ENCODE measurements around the gene ZNF639. TPM values are rescaled to one million over a fixed set of nuclear protein-coding genes. Genes with fewer than 3 reads are reported as not detected.

ZNF639 gene
- total RNA-seq, 1 experiment from 2014 or later: 44.1 TPM

DNA sequence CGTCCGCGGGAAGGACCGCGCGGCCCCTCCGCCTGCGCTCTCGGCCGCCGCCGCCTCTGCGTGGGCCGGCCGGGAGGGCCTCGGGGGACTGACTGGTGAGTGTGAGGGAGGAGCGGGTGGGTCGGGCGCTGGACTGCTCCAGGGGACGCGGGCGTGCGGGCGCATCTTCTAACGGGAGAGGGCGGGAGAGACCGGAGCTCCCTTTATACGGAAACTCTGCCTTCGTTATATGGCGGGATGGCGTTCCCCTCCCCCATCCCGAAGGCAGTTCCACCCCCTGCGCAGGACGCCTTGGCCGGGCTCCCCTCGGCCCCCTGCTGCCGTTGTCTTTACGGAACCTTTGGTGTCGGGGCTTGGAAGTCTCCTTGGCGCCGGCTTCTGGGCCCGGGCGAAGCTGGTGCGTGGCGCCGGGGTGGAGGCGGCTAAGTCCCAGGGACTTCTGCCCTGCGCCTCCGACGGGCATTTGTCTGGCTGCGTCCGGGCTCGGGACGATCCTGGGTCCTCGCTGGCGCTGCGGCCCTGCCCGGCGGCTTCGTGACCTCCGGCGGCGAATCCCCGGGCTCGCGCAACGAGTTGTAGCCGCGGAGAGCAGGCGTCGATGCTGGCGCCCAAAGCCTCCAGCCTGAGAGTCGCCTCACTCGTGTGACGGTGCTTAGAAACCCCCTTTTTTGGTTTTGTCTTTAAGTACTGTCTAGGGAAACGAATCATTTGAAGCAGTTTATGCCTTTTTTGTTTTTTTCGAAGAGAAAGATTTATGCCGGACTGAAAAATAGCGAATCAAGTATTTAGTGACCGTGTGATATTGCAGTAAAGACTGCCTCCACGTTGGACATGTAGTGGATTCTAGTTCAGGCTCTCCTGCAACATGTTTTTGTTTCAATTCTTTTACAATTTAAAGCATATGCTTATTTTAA lies 623 bp downstream of the ZNF639 start:
- Histone ChIP-seq H2BK5ac (ENCODE audit: insufficient read length, low read length) (no peak overlapping the region), H3K4me1 (ENCODE audit: insufficient read depth, low read length) (no peaks in the 10 kb centered on the region), H2BK120ac (ENCODE audit: low read depth, low read length, poor library complexity, severe bottlenecking) (no peak overlapping the region), H3K14ac (ENCODE audit: insufficient read depth, low read length) (peak overlapping the region; percentile 98), H4K20me1 (ENCODE audit: control insufficient read depth, insufficient read depth, insufficient read length) (no peaks in the 10 kb centered on the region), H3K18ac (ENCODE audit: insufficient read length, low read depth, low read length) (peak overlapping the region; percentile 78), H2BK20ac (ENCODE audit: low read depth, low read length, poor library complexity, severe bottlenecking) (no peak overlapping the region), H3K27ac (ENCODE audit: insufficient read length, low read depth, low read length) (no peak overlapping the region), H3K4ac (ENCODE audit: low read depth, low read length) (no peak overlapping the region), H3K27me3 (ENCODE audit: insufficient read depth, low read length) (no peaks in the 10 kb centered on the region), H2BK15ac (ENCODE audit: low read depth, low read length) (no peak overlapping the region), H2BK12ac (ENCODE audit: insufficient read length, low read depth, low read length) (no peak overlapping the region), H4K8ac (replicated peaks; ENCODE audit: insufficient read length, low read depth, low read length) (no peak overlapping the region), H4K91ac (ENCODE audit: insufficient read length, low read depth, low read length) (no peak overlapping the region), H2AK5ac (ENCODE audit: insufficient read length, low read length) (no peak overlapping the region), H3K23me2 (ENCODE audit: insufficient read length, low read depth, low read length, poor library complexity, severe bottlenecking) (peaks cover 5% of the 10 kb centered on the region), H3K56ac (ENCODE audit: insufficient read length, low read depth, low read length) (no peak overlapping the region), H3K79me2 (ENCODE audit: insufficient read depth, low read length) (peaks cover 11% of the 10 kb centered on the region; the same call in 1 of the 2 replicates), H4K5ac (ENCODE audit: insufficient read length, low read depth, low read length) (no peak overlapping the region), H3K4me2 (ENCODE audit: insufficient read depth, insufficient read length, low read length) (peak overlapping the region; percentile 61), H2AFZ (ENCODE audit: low read length) (no peak overlapping the region), H3K79me1 (ENCODE audit: insufficient read depth, low read depth, low read length, poor library complexity, severe bottlenecking) (no peaks in the 10 kb centered on the region), H3K9ac (ENCODE audit: extremely low read depth, insufficient read length, low read length) (peak overlapping the region; percentile 87), H3K23ac (ENCODE audit: insufficient read length, low read depth, low read length) (no peak overlapping the region), H3T11ph (ENCODE audit: low read length) (no peak overlapping the region), H3K9me3 (ENCODE audit: control insufficient read depth, low read depth, low read length) (no peaks in the 10 kb centered on the region)
- Mint-ChIP-seq H3K9me3 (no peaks in the 10 kb centered on the region), H3K27me3 (ENCODE audit: low read depth) (peaks cover 13% of the 10 kb centered on the region), H3K27ac (peak overlapping the region; percentile 57 to 89 (median 85); a peak in 5 of 7 replicates), H3K36me3 (ENCODE audit: insufficient read depth in 1 of 3, low read depth in 3 of 3) (peaks cover 5 to 21% (median 20%) of the 10 kb centered on the region in 3 experiments; a peak in 6 of 7 replicates), H3K4me3 (peak overlapping the region; percentile 88 to 93), H3K4me1 (peaks cover 20 to 24% of the 10 kb centered on the region in 2 experiments)
- no peak for TF ChIP-seq CTCF (conservative IDR thresholded peaks at IDR 0.05)
- no CpG with 5 or more reads among the region's 81 CpGs for WGBS (ENCODE audit: extremely low coverage, insufficient read length, low lambda C conversion rate)
- peak; percentile 59 for DNase-seq
